HG03565 (cell line): ENCODE results near the gene ZNF613.
"Not testable (repeated sequence)": the region's sequence is repeated elsewhere in the genome, so short reads cannot be mapped to it uniquely, and the experiment has no call there.

ENCODE experiments used
- ATAC-seq: cut with Tn5 transposase; IDR thresholded peaks from one replicate; pipeline ENCODE4 v1.9.1; 2021; ENCODE audit warnings: mild to moderate bottlenecking, moderate library complexity; ENCODE audit not compliant: unreplicated experiment

The ZNF613 gene

GRCh38 chr19:51938936-51939335, 11.7 kb downstream of the ZNF613 start:
- no peak for ATAC-seq

- no peak for ATAC-seq
Observed at GRCh38 chr19:51944798-51945552, 17.7 kb downstream of the ZNF613 start.

DNA sequence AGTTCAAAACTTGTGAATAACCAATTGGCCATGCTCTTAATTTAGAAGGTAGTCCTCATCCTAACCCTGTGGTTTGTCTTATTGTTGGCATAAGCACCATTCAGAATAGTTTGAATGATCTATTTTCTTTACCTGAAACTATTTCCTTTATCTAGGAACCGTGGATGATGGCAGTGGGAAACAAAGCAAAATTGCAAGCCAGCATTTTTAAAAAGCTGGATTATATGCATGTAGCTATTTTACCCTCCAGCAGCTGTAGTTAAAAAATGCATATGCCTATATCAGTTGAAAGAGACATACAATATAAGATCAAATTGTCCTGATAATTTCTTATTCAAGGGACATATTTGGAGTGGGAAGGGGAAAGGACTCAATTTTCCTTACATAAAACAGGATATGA, 19.3 kb downstream of the ZNF613 start:
- ATAC-seq = no peak

GRCh38 chr19:51948975-51949374, 21.7 kb downstream of the ZNF613 start:
- no peak for ATAC-seq

DNA sequence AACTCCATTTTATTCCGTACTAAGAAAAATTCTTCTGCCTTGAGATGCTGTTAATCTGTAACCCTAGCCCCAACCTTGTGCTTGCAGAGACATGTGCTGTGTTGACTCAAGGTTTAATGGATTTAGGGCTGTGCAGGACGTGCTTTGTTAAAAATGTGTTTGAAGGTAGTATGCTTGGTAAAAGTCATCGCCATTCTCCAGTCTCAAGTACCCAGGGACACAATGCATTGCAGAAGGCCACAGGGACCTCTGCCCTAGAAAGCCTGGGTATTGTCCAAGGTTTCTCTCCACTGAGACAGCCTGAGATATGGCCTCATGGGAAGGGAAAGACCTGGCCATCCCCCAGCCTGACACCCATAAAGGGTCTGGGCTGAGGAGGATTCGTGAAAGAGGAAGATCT, 30.6 kb downstream of the ZNF613 start:
- not testable (repeated sequence) for ATAC-seq

DNA sequence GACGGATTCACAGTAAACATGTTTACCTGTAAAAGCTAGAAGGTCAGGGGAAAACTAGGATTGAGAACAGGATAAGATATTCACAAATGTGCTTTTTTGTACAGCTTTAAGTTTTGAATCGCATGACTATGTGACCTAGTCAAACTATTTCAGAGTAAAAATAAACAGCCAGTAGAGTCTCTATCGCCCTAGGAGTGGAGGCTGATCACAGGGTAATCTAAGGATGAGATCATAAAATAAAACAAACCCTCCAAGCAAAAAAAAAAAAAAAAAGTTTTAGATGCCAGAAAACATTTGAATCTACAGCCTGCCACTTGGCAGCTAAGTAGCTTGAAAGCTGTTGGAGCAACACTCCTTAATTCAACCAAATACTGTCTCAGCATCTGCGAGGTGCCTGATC, 32.5 kb downstream of the ZNF613 start:
- no peak for ATAC-seq

- not testable (repeated sequence) for ATAC-seq
Observed at GRCh38 chr19:51960621-51961233, 33.5 kb downstream of the ZNF613 start.

DNA sequence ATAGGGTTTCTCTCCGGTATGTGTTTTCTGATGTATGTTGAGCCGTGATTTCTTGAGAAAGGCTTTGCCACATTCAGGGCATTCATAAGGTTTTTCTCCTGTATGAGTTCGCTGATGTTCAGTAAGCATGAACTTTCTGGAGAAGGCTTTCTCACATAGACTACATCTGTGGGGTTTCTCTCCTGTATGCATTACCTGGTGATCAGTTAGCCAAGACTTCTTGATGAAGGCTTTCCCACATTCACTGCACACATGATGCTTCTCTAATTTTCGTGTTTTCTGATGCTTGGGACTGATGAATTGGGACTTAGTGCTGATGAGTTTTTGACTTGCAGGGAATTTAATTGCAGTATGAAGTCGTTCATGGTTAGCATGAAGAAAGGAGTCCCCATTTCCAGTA, 38.3 kb downstream of the ZNF613 start:
- no peak for ATAC-seq

GRCh38 chr19:51970718-51971117, 43.4 kb downstream of the ZNF613 start:
- no peak for ATAC-seq

DNA sequence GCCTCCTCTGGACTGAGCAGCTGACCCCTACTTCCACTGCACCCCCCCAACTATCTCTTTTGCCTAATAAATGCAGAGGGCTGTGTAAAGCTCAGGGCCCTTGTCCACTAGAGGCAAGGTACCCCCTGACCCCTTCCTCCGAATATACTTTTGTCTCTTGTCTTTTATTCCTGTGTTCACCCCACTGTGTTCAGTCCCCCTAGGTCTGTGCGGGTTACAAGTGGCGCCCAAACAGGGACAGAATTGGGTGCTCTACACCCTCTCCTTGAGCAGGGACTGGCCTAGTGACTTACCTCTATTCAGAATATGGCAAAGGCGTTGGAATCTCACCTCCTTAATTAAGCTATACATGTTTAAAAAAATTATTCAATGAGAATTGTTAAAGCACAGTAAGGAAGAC, 44.4 kb downstream of the ZNF613 start:
- ATAC-seq = no peak

- not testable (repeated sequence) for ATAC-seq
Observed at GRCh38 chr19:51975787-51976186, 48.5 kb downstream of the ZNF613 start.

- no peak for ATAC-seq
Observed at GRCh38 chr19:51976852-51977251, 49.6 kb downstream of the ZNF613 start.

DNA sequence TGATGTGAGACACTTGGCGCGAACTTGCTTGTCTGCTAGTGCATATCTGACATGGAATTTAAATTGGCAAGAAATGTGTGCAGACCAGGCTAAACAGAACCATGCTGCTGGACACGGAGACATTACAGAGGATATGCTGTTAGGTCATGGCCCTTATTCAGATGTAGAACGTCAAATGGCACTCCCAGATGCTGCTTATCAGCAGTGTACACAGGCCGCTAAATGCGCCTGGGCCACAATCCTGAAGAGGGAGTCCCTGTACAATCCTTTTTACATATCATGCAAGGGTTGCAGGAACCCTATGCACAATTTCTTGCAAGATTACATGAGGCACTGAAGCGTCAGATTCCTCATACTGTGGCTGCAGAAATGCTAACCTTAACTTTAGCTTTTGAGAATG, 50.1 kb downstream of the ZNF613 start:
- no peak for ATAC-seq

DNA sequence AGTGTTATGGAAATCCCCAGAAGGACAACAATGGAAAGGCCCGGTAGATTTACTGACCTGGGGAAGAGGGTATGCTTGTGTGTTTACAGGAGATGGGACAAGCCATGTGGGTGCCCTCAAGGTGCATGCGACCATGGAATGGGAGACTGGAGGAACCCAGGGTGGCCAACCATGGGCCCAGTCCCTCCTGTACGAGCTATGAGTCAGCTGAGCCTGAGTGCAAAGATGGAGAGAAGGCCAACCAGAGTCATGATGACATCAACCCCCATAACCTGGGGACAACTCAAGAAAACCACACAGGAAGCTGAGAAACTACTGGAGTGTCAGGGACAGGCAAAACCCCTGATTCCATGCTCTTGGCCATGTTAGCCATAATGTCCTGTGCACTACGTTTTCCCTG, 51.6 kb downstream of the ZNF613 start:
- ATAC-seq = no peak

DNA sequence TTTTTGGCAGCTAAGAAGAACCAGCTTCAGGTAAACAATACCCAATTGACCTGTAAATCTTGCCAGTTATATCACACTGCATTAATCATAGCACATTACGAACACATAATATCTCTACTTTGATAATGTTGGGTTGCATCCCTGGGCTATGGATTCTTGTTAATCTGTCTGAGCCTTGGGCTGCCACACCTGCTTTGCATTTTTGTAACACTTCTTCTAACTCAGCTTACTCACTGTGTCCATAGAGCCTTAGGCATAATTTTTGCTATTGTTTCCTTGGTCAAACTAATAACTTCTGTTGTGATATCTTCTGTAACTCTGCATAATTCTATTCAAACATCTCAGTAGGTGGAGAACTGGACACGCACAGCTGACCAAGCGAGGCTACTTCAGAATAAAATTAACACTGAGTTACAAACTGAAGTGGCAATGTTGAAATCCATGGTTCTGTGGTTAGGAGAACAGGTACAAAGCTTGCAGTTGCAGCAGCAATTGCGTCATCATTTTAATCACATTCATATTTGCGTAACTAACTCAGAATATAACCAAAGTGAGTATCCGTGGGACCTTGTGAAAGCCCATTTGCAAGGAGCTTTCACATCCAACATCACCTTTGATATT, 53.0 kb downstream of the ZNF613 start:
- ATAC-seq = no peak

DNA sequence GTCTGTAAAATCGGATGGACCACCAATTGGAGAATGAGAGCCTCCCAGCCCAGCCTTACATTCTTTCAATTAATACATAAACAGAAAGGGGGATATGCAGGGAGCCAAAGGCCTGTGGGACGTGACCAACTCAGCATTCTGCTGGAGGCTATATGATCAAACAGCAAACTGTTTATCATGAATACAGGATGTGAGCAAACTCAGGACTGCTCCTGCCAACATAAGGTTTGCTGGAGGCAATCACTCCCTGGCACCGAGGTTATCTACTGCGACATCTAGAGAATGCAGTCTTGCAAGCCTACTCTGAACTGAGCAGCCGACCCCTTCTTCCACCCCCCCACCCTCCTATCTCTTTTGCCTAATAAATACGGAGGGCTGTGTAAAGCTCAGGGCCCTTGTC, 53.7 kb downstream of the ZNF613 start:
- ATAC-seq = not testable (repeated sequence)

- no peak for ATAC-seq
Observed at GRCh38 chr19:51983361-51983760, 56.1 kb downstream of the ZNF613 start.

DNA sequence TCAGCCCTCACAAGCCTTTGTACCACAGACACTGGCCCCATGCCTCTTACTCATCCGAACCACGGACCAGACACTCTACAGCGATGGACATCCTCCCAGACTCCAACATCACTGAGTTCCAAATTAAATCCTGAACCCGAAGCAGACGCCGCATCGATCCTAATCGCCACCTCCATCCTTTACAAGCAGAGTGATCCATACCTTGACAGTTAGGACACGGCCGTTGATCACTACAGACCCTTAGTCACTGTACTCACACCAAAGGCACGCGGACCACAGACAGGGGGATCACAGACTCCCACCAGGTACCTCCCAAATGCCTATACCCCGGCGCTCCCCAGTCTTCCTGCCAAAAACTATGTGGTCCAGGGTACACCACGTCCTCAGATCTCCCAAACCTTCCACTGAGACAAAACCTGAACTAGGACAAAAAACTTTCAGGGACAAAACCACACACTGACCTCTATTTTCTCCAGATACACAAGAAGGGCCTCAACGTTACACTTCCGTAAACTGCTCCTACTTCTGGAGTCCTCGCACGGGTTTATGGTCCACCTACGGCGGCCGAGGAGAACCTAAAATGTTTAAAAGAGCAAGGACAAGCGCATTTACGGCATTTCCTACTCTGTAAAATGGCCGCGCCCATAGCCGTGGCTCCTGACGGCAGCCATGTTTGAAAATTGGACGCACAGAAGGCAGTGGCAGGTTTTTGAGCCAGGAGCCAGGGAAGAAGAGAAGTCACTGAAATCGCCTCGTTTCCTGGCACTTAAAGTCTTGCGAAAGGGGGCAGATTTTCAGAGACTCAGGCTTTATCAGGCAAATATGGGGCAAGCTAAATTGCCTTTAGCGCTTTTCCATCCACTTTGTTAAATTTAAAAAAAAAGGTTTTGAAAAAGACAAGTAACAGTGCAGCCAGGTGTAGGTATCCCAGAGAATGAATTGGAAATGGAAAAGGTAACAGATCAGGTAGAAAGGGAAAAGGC, 59.3 kb downstream of the ZNF613 start, which contains the start of gene ZNF350:
ZNF350 (minus strand) TSS at position 532 of the 983 bp plus-strand sequence. CDS start 12,480 bp downstream, outside the sequence.
- peak; percentile 63 for ATAC-seq

DNA sequence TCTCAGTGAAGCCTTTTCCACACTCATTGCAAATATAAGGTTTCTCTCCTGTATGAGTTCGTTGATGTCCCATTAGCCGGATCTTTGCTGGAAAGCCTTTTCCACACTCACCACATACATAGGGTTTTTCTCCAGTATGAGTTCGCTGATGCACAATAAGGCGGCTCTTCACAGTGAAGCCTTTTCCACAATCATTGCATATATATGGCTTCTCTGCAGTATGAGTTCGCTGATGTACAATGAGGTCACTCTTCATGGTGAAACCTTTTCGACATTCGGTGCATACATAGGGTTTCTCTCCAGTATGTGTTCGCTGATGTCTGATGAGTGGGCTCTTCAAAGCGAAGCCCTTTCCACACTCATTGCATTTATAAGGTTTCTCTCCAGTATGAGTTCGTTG, 66.2 kb downstream of the ZNF613 start:
- no peak for ATAC-seq

GRCh38 chr19:51994048-51994644, 66.9 kb downstream of the ZNF613 start:
- no peak for ATAC-seq
